SHP77 (cell line): ENCODE results near the gene C16orf86.

Experiments used
- DNase-seq, 2 experiments: peaks; one replicate each; lab custom pipeline; 2025; lab: John Stamatoyannopoulos, UW

C16orf86 gene

GRCh38 chr16:67666559-67667452, at the start of gene C16orf86, which contains the start of gene ENKD1:
TSS of gene C16orf86 (plus strand) at chr16:67666814. CDS start at chr16:67666971, 157 bp downstream.
TSS of gene ENKD1 (minus strand) at chr16:67666750. CDS start at chr16:67666442, 308 bp downstream.
- DNase-seq: peak; percentile 77 to 88

- DNase-seq: no peak
These were observed 38.4 kb upstream of the C16orf86 start for GRCh38 chr16:67628216-67628615.

- DNase-seq: no peak
These were observed 34.0 kb upstream of the C16orf86 start for GRCh38 chr16:67632415-67633172.

DNA sequence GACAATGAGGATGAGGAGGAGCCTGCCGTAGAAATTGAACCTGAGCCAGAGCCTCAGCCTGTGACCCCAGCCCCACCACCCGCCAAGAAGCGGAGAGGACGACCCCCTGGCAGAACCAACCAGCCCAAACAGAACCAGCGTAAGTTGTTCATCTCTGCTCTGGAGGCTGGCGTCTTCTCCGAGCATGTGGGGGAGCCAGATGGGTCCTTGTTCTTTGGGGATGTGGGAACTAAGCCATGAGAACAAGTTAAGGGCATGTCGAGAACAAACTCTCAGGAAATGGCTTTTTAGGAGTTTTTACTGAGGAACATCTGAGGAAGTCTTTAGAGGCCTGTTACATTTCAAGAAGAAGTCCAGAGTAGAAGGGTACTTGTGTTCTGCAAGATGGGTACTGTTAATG, 29.9 kb upstream of the C16orf86 start:
- no peak for DNase-seq

- no peak for DNase-seq
These were observed 29.0 kb upstream of the C16orf86 start for GRCh38 chr16:67637625-67638024.

DNA sequence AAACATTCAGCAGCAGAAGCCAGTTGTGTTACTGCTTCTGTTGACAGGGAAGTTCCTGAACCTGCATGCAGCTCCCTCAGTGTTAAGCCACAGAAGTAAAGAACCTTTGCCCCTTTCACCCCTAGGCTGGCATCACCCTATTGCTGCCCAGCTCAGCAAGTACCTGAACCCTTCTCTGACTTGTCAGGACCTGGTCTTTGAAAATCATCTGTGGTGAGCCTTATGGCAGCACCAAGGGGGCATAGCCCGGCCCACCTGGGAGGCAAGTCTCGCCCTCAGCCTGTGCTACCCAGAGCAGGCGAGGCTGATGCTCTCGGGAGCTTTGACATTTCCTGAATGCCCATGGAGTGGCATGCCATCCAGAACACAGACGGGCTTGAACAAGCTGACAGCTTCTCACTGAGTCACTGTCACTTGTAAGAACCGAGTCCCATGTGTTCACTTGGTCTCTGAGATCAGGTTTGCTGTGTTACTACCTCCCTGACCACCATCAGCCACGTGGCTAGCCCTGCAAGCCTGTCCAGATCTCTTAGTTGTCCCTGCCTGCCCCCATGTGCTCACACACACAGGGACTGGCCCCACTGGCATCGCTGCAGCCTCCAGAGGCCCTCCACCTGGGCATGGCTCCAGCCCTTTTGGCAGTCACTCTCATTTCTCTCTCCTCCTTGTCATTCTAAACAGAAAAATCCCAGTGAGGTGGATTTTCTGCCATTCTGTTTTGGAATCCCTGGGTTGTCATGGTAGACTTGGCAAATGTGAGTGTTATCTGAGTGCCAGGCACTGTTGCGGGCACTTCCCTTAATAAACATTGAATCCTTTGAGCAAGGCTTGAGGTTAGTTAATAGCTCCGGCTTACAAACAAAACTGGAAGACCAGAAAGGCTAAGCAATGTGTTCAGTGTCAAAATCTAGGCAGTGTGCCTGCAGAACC, 24.6 kb upstream of the C16orf86 start:
- no peak for DNase-seq

DNA sequence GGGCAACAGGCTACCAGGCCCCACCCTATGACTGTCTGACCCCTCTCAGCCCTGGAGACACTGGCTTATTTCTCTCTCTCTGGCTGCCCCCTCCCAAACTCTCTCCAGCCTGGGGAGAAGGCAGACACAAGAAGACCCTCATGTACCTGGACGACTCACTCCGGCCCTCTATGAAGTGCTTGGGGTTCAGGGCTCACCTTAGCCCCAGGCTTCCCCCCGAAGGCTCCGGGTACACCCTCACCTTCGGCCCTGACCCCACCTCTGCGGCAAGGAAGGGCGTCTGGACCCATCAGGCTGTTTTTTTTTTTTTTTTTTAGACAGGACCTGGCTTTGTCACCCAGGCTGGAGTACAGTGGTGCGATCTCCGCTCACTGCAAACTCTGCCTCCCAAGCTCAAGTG, 22.6 kb upstream of the C16orf86 start:
- no peak for DNase-seq

GRCh38 chr16:67645397-67646121, 21.1 kb upstream of the C16orf86 start:
- DNase-seq: no peak

DNA sequence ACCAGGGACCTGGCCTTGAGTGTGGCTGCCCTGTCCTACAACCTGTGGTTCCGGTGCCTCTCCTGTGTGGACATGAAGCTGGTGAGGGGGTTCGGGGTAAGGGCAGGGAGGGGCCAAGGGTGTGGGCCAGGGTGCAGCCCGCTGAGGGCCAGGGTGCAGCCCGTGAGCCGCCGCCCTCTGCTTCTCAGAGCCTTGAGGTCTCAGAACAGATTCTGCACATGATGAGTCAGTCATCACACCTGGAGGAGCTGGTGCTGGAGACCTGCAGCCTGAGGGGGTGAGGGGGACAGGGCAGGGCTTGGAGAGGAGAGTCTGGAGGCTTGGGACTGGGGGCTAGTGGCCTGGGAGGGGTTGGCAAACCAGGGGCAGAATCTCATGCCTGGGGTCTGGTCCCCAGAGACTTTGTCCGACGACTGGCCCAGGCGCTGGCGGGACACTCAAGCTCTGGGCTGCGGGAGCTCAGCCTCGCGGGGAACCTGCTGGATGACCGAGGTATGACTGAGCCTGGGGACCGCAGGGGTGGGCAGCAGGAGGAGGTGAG, 19.4 kb upstream of the C16orf86 start:
- DNase-seq: no peak

GRCh38 chr16:67647681-67648080, 18.9 kb upstream of the C16orf86 start:
- DNase-seq: no peak

DNA sequence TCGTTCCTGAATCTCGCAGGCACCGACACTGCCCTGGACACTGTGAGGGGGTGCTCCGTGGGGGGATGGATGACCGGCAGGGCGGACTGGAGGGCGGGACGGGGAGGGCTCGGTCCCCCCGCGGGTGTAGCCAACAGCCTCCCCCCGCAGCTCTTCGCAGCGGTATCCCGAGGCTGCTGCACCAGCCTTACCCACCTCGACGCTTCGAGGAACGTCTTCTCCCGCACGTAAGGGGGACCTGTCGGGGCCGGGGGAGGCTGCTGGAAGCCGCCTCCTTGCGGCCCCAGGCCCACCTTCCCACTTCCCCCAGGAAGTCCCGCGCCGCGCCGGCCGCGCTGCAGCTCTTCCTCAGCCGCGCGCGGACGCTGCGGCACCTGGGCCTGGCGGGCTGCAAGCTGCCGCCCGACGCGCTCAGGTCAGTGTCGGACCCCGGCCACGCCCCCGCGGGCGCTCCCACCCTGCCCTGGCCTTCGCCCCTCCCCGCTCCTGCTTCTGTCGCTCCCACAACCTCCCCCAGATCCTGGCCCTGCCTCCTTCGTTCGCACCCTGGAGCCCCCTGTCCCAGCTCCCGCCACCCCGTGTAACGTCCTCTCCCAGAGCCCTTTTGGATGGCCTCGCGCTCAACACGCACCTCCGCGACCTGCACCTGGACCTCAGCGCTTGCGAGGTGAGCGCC, 18.4 kb upstream of the C16orf86 start:
- no peak for DNase-seq

GRCh38 chr16:67648764-67649407, 17.7 kb upstream of the C16orf86 start:
- DNase-seq: no peak

- DNase-seq: no peak
These were observed 17.1 kb upstream of the C16orf86 start for GRCh38 chr16:67649494-67649931.

DNA sequence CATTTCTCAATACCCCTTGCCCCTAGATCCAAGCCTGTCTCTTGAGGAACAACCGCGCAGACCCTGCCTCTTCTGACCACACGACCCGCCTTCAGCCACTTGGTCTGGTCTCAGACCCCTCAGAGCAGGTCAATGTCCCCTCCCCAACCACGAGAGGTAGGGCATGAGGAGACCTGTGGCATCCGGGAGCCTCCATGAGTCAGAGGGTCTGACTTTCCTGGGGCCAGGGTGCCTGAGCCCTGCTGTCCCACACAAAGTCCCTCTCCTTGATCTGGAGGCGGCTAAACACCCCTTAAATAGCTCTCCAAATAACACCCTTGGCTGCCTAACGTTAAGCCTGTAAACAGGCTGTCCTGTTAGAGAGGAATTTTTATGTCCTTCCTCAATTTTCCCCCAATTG, 16.6 kb upstream of the C16orf86 start:
- DNase-seq: no peak

GRCh38 chr16:67651039-67651438, 15.6 kb upstream of the C16orf86 start:
- DNase-seq: no peak

- DNase-seq: no peak
These were observed 14.8 kb upstream of the C16orf86 start for GRCh38 chr16:67651847-67652246.

- DNase-seq: peak in 1 of 2 experiments; percentile 9
These were observed 14.0 kb upstream of the C16orf86 start for GRCh38 chr16:67652578-67653127.

- DNase-seq: no peak
These were observed 13.4 kb upstream of the C16orf86 start for GRCh38 chr16:67653128-67653788.
